Measurements from ENCODE around the gene RNF152. TPM values are rescaled to one million over a fixed set of nuclear protein-coding genes. Genes with fewer than 3 reads are reported as not detected.

The RNF152 gene
- total and polyA plus RNA-seq, 7 donors, result 7.1 to 27.3 (median 11.5) TPM

- intact Hi-C loops (cut with DNase I), result no loop called here
- TF ChIP-seq CTCF (IDR thresholded peaks at IDR 0.05) (no peak), POLR2AphosphoS5 (IDR thresholded peaks at IDR 0.05) (no peak), EP300 (IDR thresholded peaks at IDR 0.05) (no peak), POLR2A (IDR thresholded peaks at IDR 0.05) (no peak)
- H3K9me3 ChIP-seq, result no peaks in the 10 kb centered on the region
- H3K4me1 ChIP-seq, result no peaks in the 10 kb centered on the region
- DNase-seq, result no peak
- 80 to 91% methylated on average over 3 of the region's 3 CpGs for WGBS, 2 donors
- H3K36me3 ChIP-seq, result no peaks in the 10 kb centered on the region
- H3K27me3 ChIP-seq, result no peaks in the 10 kb centered on the region
- H3K4me3 ChIP-seq, result no peak overlapping the region
- H3K27ac ChIP-seq, result no peak overlapping the region
These were observed 65.2 kb downstream of the RNF152 start for GRCh38 chr18:61827591-61827990.

GRCh38 chr18:61825386-61825785, 67.4 kb downstream of the RNF152 start:
- H3K9me3 ChIP-seq, result no peaks in the 10 kb centered on the region
- H3K4me1 ChIP-seq, result no peaks in the 10 kb centered on the region
- no peaks in the 10 kb centered on the region for H3K27me3 ChIP-seq
- no peak overlapping the region for H3K27ac ChIP-seq
- no peak for DNase-seq
- intact Hi-C loops (cut with DNase I), result no loop called here
- TF ChIP-seq POLR2AphosphoS5 (IDR thresholded peaks at IDR 0.05) (no peak), CTCF (IDR thresholded peaks at IDR 0.05) (no peak), EP300 (IDR thresholded peaks at IDR 0.05) (no peak), POLR2A (IDR thresholded peaks at IDR 0.05) (no peak)
- H3K36me3 ChIP-seq, result no peaks in the 10 kb centered on the region
- H3K4me3 ChIP-seq, result no peak overlapping the region

- intact Hi-C loops (cut with DNase I), result no loop called here
- Histone ChIP-seq H3K36me3 (no peaks in the 10 kb centered on the region), H3K27ac (no peak overlapping the region), H3K4me3 (no peak overlapping the region), H3K4me1 (no peaks in the 10 kb centered on the region), H3K27me3 (no peaks in the 10 kb centered on the region), H3K9me3 (no peaks in the 10 kb centered on the region)
- TF ChIP-seq CTCF (IDR thresholded peaks at IDR 0.05) (no peak), POLR2AphosphoS5 (IDR thresholded peaks at IDR 0.05) (no peak), EP300 (IDR thresholded peaks at IDR 0.05) (no peak), POLR2A (IDR thresholded peaks at IDR 0.05) (no peak)
- WGBS, 2 donors, result 85 to 88% methylated on average over 3 of the region's 3 CpGs
- DNase-seq, result no peak
These were observed 68.0 kb downstream of the RNF152 start for GRCh38 chr18:61824733-61825363.

- no peak overlapping the region for H3K4me3 ChIP-seq
- DNase-seq, result no peak
- no peaks in the 10 kb centered on the region for H3K9me3 ChIP-seq
- TF ChIP-seq POLR2AphosphoS5 (IDR thresholded peaks at IDR 0.05) (no peak), POLR2A (IDR thresholded peaks at IDR 0.05) (no peak), CTCF (IDR thresholded peaks at IDR 0.05) (no peak), EP300 (IDR thresholded peaks at IDR 0.05) (no peak)
- H3K27me3 ChIP-seq, result no peaks in the 10 kb centered on the region
- 79 to 90% methylated on average over 3 of the region's 3 CpGs for WGBS, 2 donors
- no peak overlapping the region for H3K27ac ChIP-seq
- no peaks in the 10 kb centered on the region for H3K4me1 ChIP-seq
- H3K36me3 ChIP-seq, result no peaks in the 10 kb centered on the region
- intact Hi-C loops (cut with DNase I), result no loop called here
These were observed 69.2 kb downstream of the RNF152 start for GRCh38 chr18:61823595-61823994.

- TF ChIP-seq POLR2AphosphoS5 (IDR thresholded peaks at IDR 0.05), result no peak
- no peak for TF ChIP-seq CTCF (IDR thresholded peaks at IDR 0.05)
- no peak for TF ChIP-seq EP300 (IDR thresholded peaks at IDR 0.05)
- no peak for TF ChIP-seq POLR2A (IDR thresholded peaks at IDR 0.05)
- H3K36me3 ChIP-seq, result no peaks in the 10 kb centered on the region
- WGBS, 2 donors, result 88 to 90% methylated on average over 4 of the region's 4 CpGs
- H3K4me3 ChIP-seq, result no peak overlapping the region
- no peaks in the 10 kb centered on the region for H3K9me3 ChIP-seq
- intact Hi-C loops (cut with DNase I), result no loop called here
- DNase-seq, result no peak
- no peak overlapping the region for H3K27ac ChIP-seq
- H3K4me1 ChIP-seq, result no peaks in the 10 kb centered on the region
- H3K27me3 ChIP-seq, result no peaks in the 10 kb centered on the region
These were observed 69.9 kb downstream of the RNF152 start for GRCh38 chr18:61822879-61823278.

Data from sigmoid colon (tissue), 7 donors.